SKM-1 (cell line): ENCODE data around the gene KRTAP5-3.
"Not testable (repeated sequence)": the region's sequence is repeated elsewhere in the genome, so short reads cannot be mapped to it uniquely, and the experiment has no call there.

Experiments
- DNase-seq: peaks from one replicate; lab custom pipeline; 2025; ENCODE audit not compliant: unreplicated experiment; lab: John Stamatoyannopoulos, UW

The KRTAP5-3 gene

GRCh38 chr11:1622086-1622485 is 13.8 kb upstream of the KRTAP5-3 start, which contains the start of gene KRTAP5-4:
KRTAP5-4 (minus strand) TSS chr11:1622138; CDS start chr11:1622093, 45 bp downstream.
- no peak for DNase-seq

GRCh38 chr11:1619449-1619848 is 11.2 kb upstream of the KRTAP5-3 start:
- no peak for DNase-seq

- DNase-seq = no peak
Observed at GRCh38 chr11:1618231-1618630, 10.0 kb upstream of the KRTAP5-3 start.

GRCh38 chr11:1607901-1608300 is 362 bp downstream of the KRTAP5-3 start:
- DNase-seq = not testable (repeated sequence)

GRCh38 chr11:1607156-1607845 is 962 bp downstream of the KRTAP5-3 start:
- not testable (repeated sequence) for DNase-seq

- DNase-seq = not testable (repeated sequence)
Observed at GRCh38 chr11:1605923-1606322, 2.3 kb downstream of the KRTAP5-3 start.

- DNase-seq = no peak
Observed at GRCh38 chr11:1604711-1605110, 3.6 kb downstream of the KRTAP5-3 start.

GRCh38 chr11:1604181-1604580 is 4.1 kb downstream of the KRTAP5-3 start:
- DNase-seq = no peak

GRCh38 chr11:1603629-1604028 is 4.6 kb downstream of the KRTAP5-3 start:
- no peak for DNase-seq

- DNase-seq = not testable (repeated sequence)
Observed at GRCh38 chr11:1601663-1602062, 6.6 kb downstream of the KRTAP5-3 start.

GRCh38 chr11:1600626-1601025 is 7.6 kb downstream of the KRTAP5-3 start:
- DNase-seq = no peak

- no peak for DNase-seq
Observed at GRCh38 chr11:1598816-1599215, 9.4 kb downstream of the KRTAP5-3 start.

- DNase-seq = not testable (repeated sequence)
Observed at GRCh38 chr11:1598406-1598805, 9.9 kb downstream of the KRTAP5-3 start.

GRCh38 chr11:1597994-1598380 is 10.3 kb downstream of the KRTAP5-3 start, which contains the start of gene KRTAP5-2:
KRTAP5-2 (minus strand) TSS chr11:1598294; CDS start chr11:1598250, 44 bp downstream.
- no peak for DNase-seq

- DNase-seq = no peak
Observed at GRCh38 chr11:1597331-1597993, 10.8 kb downstream of the KRTAP5-3 start.

- DNase-seq = not testable (repeated sequence)
Observed at GRCh38 chr11:1596576-1597121, 11.6 kb downstream of the KRTAP5-3 start.

- DNase-seq = not testable (repeated sequence)
Observed at GRCh38 chr11:1595994-1596575, 12.2 kb downstream of the KRTAP5-3 start.

GRCh38 chr11:1592628-1593027 is 15.6 kb downstream of the KRTAP5-3 start:
- no peak for DNase-seq

GRCh38 chr11:1589996-1590395 is 18.3 kb downstream of the KRTAP5-3 start:
- DNase-seq = no peak

- DNase-seq = not testable (repeated sequence)
Observed at GRCh38 chr11:1589191-1589963, 18.9 kb downstream of the KRTAP5-3 start.

GRCh38 chr11:1586699-1587098 is 21.6 kb downstream of the KRTAP5-3 start:
- DNase-seq = no peak
